Activated CD4-positive, alpha-beta T cell treated with anti-CD3 and anti-CD28 coated beads for 24 hours (primary cell): Measurements from ENCODE around the gene SCUBE2.
"Not testable (repeated sequence)": the region's sequence is repeated elsewhere in the genome, so short reads cannot be mapped to it uniquely, and the experiment has no call there.

Source experiments
- DNase-seq, 2 donors: peaks; one replicate each; pipeline ENCODE4 v3.0.0-alpha.2; 2020; ENCODE audit warnings: low read depth in 2 of 2

The SCUBE2 gene

DNA sequence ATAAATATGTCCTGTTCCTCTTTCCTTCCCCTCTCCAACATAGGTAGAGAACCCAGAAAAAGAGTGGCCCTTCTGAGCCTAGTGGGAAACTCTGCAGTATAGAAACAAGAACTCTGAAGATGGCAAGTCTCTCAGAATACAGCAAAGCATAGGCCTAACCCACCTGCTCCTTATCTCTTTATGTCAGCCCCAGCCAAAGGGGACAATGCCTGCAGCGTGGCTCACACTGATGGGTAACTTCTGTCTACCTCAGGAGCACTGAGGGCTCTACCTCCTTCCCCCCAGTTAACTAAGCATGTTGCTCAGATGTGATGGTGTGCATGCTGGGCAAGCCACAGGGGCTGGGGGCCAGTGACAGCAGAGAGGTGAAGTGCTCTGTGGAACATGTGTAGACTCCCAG, 82.7 kb downstream of the SCUBE2 start:
- DNase-seq: no peak

DNA sequence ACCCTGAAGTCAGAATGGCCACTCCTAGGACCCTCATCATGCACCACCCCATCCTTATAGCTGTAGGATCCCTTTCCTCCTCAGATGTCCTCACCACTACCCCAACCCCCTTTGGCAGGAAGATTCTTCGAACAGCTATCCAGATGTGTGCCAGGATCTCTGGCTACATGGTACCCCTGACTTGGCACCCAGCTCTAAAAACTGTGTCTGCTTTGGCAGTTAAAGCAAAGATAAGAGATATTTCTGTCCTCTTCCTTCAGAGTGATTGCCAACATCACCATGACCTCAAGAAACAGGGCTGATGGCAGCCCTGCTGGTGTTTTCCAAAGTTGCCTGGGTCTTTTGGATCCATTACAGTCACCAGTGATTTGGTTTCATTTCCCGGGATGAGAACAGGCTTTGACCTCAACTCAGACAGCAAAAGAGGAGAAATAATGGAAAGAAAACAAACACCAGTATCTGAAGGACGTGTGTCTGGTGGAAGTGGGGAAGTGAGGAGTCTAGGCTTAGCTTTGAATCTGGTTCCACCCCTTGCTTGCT, 83.3 kb downstream of the SCUBE2 start:
- no peak for DNase-seq

DNA sequence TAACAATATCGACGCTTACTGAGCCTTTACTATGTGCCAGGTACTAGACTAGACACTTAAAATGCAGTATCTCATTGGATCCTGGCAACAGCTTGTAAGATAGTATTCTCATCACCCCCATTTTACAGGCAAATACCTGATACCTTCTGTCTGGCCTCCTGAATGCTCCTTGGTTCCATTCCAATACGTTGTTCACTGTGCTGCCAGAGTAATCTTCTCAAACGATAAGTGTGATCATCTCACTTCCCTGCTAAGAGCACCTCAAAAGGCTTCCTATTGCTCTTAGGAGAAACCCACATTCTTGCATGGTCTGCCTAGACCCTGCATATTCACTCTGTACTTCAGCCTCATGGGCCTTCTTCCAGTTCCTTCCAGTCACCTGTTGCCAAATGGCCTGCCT, 86.3 kb downstream of the SCUBE2 start:
- no peak for DNase-seq

DNA sequence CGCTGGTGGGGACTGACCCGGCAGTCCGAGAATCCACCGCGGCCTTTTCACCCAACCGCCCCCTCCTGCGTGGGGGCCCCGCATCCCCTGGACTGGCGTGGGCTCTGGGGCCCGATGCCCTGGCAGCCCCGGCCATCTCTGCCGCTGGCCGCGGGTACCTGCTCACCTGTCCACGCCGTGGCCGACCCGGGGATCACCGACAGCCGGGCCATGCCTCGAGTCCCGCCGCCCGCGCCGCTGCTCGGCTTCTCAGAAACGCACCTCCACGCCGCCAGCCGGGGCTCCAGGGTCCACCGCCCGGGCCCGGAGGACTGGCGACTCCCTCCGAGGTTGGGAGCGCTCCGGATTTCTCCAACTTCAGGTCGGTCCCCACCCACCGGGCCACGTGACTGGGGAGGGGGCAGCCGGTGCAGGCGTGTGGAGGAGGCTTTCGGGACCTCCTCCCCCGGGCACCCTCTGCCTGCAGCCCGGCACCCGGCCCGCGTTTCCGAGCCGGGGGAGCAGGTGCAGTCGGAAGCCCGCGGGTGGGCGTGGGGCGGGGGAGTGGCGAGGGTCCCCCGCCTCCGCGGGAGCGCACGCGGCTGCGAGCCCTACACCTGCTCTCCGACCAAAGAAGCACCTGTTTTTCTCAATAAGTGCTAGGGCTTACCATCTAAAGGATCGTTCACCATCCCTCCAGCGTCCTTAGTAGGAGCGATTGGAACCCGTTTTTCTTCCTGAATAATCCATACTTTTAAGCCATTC, 87.0 kb downstream of the SCUBE2 start:
- no peak for DNase-seq

DNA sequence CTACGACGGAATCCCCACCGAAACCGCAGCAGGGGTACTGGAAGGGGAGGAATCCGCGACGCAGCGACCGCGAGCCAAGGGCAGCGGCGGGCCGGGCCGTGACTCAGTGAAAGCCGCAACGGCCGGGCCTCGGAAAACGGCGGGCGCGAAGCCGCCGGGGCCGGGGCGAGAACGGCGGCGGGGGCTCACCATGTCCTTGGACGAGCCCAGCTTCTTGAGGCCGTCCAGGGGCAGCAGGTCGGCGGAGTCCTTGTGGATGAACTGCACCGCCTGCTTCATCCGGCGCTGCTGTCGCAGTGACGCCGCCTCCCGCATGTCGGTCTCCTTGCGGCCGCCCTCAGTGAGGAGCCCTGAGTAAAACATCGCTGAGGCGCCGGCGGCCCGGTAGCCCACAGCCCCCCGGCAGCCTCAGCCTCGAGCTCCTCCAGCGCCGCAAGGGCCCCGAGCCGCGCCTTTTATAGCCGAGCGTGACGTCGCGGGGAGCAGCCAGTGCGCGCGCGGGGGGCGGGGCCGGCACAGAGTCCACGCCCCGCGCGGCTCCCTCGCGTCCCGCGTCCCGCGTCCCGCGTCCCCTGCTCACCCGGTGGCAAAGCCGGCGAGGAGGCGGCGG, 87.7 kb downstream of the SCUBE2 start, which contains the start of gene NRIP3:
Gene NRIP3 (minus strand): TSS at position 429 of the 610 bp plus-strand sequence. CDS start 66 bp downstream, at position 363.
- DNase-seq: peak; percentile 49 to 55

DNA sequence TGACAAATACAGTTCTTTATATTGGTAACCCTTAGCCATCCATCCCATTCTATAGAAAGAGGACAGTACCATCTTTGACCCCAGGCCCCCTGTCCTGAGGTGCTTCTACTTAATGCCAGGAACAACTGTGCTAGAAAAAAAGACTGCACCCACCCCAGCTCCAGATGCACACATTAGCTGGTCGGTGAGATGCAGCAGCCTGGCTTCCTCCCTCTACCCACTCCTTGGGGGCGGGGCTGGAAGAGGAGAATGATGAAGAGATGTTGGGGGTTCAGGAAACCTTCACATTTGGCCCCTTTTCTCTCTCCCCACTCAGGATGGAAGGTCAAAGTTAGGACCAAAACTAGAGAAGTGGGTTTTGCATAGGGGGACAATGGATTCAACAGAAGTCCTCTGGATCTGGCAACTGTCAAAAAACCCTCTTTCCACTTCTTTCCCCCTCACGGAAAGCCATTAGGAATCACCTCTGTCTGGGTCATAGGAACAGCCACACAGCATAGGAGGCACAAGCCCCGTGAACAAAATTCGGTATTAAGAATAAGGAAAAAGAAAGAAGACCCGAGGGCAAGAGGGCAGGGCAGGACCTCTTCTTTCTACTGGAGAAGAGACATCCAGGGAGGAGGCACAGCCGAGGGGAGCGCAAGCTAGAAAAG, 88.4 kb downstream of the SCUBE2 start:
- no peak for DNase-seq

DNA sequence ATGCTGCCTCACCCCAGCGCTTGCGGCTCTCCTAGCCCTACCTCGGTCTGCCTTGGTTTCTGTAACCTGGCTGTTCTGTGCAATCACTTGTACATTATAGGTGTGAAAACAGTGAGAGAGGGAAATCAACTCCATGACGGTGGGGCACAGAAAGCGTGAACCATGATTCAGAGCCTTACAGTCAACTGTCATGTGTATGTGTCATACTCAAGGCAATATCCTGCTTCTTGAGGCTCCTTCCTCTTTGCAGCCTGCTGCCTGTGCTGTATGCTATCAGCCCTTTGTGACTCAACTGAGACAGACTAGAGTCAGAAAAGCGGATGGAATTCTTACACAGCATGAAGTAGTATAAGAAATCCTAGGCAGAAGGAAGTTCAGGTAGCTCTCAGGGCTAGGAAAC, 89.7 kb downstream of the SCUBE2 start:
- peak in 1 of 2 donors; percentile 26 for DNase-seq

DNA sequence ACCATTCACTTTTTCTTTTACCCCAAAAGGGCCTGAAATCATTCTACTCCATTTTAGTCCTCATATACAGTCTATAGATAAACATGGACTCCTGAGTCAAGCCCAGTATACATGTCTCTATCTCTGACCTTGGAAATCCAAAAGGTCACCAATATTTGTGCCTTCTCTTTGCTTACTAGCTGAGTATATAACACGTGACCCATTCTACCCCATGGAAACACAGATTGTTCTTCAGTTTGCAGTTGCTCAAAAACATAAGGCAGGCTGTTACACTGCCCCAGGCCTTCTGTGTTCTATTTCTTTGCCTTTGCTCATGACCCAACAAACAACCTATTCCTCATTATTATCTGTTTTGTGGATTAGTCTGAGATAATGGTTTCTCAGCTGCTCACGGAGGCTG, 93.4 kb downstream of the SCUBE2 start:
- no peak for DNase-seq

DNA sequence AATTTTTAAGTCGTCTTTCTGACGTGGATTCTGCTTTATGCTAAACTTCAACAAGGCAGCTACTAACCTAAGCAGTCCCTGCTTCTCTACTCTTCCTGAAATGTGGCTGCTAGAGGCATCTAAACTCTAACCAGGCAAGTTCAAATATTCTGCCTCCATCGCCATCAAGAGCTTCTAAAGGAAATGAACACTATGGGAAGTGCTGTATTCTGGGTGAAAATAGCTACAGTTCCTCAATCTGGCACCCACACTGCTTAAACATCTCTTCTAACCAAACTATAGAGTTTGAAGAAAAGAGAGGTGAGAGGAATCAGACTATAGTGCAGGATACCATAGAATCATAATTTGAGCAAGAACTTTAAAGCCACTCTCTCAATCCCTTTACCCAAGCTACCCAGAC, 93.9 kb downstream of the SCUBE2 start:
- no peak for DNase-seq

DNA sequence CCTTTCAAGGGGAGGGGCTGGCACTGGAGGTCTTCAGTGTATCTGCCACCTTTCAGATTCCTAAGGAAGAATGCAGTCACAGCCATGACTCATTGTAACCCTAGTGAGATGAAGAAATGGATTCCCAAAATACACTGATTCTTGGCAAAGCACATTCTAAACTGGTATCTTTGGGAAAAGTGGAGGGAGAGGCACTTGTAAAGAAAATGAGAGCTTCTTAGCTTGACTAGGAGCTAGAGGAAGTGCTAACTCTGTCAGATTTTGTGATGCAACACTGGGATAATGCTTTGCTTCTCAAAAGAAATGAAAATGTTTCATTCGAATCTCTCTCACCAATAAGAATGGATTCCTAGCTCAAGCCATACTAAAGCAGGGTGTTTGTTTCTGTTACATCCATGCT, 101.9 kb downstream of the SCUBE2 start:
- DNase-seq: no peak

DNA sequence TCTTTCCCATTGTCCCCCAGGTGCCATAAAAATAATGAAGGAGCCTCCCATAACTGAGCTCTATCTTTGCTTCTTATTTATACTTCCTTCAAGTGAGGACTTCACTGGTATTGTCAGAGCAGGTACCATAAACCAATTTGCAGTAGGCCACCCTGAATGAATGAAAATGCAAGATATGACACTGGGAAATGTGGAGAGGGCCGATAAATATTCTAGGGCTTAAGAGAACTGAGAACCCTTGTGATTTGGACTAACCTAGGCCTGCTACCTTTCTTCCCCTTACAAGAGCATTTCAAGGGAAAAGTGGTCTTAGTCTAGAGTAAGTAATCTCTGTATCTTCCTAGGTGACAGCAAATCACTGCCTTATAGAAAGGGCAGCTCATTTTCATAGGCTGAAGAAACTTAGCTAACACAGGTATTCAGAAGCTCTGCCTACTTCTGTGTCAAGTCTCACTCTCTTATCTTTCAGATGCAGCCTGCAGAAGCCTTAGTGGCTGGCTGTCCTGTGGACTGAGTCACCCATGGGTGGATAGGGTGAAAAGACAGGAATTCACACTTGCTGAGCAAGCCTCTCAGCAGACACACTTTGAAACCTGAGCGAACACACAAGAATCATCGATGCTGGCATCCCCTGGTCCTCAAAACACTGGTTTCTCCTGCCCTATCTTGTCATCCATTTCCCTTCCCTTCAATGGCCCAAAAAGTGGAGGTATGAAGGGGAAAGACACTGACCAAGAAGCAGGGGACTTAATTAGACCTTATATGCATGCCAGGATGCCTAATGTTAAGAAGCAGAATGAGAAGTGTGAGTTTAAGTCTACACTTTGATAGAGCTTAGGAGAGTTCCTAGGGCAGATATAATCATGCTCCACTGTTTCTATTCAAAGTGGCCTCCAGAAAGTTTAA, 102.8 kb downstream of the SCUBE2 start:
- DNase-seq: no peak

DNA sequence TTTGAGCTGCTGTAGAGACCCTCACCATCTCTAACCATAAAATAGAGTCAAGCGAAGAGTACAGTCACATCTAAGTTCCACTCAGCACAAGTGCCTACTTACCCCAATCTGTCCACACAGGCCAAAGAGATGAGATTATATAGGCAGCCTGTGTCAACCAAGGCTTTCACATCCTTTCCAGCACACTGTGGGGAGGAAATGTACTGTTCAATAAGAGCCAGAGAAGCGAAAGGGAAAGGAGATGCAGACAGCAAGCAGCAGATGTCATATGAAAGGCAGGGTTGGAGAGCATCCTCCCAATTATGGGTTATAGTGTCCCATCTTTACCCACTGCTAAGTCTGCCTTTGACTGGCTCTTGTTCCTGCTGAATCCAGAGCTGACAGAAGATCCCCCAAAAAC, 104.0 kb downstream of the SCUBE2 start:
- no peak for DNase-seq

DNA sequence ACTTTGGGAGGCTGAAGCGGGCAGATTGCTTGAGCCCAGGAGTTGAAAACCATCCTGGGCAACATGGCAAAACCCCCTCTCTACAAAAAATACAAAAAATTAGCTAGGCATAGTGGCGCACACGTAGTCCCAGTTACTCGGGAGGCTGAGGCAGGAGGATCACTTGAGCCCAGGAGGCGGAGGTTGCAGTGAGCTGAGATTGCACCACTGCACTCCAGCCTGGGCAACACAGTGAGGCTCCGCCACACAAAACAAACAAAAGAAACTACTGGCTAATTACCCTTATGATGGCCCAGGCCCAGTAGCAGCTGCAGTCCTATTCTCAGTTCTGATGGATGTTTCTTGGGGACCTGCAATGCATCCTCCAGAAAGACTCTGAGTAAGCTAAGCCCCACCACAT, 104.6 kb downstream of the SCUBE2 start:
- DNase-seq: not testable (repeated sequence)

DNA sequence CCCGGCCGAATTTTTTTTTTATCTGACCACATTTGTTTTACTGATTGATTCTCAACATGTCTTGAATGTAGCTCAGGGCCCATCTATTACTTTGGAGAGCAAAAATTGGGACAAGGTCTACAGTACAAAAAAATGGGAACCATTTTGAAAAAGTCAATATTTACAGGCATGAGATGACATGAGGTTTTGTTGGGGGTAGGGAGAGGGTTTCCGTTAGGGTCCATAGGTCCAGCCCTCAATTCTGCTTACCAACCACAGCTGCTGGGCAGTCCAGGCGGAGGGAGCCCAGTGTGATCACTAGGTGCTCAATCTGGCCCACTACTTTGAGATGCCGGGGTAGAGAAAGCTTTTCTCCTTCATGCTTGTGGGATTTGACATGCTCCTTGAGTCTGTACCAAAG, 105.9 kb downstream of the SCUBE2 start:
- no peak for DNase-seq

DNA sequence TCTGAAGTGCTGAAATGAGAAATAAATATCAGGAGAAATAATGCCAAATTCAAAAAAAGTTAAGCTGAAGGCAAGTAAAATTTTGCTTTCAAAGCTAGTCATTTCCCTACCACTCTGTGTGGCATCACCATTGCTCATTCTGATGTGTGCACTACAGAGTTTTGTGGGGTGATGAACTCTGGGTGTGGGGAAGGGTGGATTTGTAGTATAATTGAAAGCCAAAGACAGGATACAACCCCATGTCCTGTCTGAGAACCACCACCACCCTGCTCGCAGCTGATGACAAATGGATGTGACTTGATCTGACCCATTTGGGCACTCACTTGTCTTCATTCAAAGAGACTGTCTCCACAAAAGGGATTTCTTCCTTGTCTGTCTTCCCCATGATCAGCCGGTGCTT, 107.8 kb downstream of the SCUBE2 start:
- no peak for DNase-seq

DNA sequence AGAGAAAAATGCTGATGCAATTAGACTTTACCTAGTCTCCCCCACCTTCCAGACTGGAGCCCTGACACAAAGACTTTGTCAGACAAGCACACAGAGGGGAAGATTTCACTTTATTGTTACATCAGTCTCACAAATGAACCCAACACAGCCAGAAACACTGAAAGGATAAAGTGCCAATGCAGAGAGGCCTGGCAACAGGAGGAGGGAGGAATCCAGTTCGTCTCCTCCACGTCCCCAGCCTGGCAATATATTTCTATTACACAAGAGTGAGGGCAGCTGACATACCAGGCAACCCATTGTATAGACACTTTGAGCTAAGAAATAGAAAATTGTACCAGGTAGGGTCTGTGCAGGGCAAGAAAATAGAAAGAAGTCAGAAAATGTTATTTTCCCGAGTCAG, 110.9 kb downstream of the SCUBE2 start:
- DNase-seq: no peak

DNA sequence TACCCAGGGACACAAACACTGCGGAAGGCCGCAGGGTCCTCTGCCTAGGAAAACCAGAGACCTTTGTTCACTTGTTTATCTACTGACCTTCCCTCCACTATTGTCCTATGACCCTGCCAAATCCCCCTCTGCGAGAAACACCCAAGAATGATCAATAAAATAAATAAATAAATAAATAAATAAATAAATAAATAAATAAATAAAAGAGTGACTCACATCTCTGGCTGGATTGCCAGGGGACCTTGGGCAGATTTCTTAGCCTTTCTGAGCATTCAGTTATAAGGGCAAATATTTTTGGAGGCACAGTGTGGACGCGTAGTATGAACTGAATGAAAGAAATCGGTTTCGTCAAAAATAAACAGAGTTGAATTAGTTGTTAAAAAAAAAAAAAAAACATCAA, 112.0 kb downstream of the SCUBE2 start:
- not testable (repeated sequence) for DNase-seq

DNA sequence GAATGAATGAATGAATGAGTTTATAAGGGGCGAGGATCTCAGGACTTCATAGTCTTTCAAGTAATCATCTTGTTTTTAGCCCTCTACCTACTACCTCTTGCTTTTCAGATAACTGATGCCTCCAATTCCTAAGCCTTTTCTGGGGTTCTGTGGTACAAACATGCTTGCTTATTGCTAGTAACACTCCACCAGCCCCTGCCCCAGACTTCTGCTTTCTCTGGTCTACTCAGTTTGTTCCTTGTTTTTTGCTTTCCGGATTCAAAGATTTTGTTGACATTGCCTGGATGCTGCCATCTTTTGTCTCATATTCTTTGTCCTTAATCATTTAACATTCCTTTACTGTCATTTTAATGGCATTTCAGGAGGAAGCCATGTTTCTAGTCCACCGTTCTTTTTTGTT, 118.3 kb downstream of the SCUBE2 start:
- no peak for DNase-seq

DNA sequence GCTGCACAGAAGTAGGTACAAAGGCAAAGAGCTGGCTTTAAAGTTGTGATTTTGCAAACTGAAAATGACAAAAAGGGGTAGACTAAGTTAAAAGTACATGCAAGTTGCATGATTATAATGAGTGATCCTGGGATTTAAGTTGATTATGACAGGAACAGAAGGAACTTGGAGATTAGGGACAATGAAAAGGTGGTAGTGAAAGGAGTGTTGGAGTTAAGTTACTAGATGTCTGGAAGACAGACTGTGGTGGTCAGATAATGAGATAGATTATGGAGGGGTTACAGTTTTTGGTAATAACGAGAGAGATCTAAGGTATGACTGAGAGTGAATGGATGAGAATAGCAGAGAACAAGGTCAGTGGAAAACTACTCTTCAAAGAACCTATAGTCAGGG, 119.5 kb downstream of the SCUBE2 start:
- no peak for DNase-seq

DNA sequence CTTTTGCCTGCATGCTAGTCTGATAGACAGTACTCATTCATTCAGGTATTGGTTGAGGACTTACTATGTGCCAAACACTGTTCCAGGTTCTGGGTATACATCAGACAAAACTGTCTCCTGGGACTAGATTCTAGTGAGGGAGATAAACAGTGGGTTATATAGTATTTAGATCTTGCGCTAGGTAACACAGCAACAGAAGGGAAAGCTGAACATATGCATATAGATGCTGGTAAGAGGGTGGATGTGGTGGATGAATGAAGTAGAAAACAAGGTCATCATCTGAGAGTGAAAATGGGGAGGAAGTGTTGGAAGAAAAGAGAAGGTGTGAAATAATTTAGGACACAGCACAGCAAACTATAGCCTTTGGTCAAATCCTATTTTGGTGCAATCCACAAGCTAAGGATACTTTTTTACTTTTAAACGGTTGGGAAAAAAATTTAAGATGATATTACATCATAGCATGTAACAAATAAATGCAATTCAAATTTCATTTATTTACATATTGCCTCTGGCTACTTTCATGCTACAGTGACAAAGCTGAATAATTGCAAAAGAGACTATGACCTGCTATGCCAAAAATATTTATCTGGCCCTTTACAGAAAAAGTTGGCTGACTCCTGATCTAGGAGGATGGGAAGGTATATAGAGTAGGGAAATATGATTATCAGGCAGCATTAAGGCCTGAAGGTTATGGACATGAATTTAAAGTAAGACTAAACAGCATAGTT, 120.0 kb downstream of the SCUBE2 start:
- no peak for DNase-seq
